A549 (cell line): Measurements from ENCODE around the gene CDC42EP4. TPM values are rescaled to one million over a fixed set of nuclear protein-coding genes. Genes with fewer than 3 reads are reported as not detected.
"Not testable (repeated sequence)": the region's sequence is repeated elsewhere in the genome, so short reads cannot be mapped to it uniquely, and the experiment has no call there.

ENCODE experiments used
- ATAC-seq, 2 experiments: fragments of 200-7000 bp in 1 of 2; fragments of >200 bp in 1 of 2; cut with Nextera tagmentation in 1 of 2; cut with Tn5 transposase in 1 of 2; 3 replicates each; pipeline versions ENCODE4 v1.8.0 to v1.9.1; 2018 to 2020; ENCODE audit warnings: mild to moderate bottlenecking in 1 of 2, moderate library complexity in 1 of 2
- CTCF ChIA-PET: fragments of 300-600 bp; sonication (Branson Sonifier 250); formaldehyde crosslinking; extraction: SDS; loops from one replicate; lab custom pipeline; 2021; ENCODE audit warnings: antibody characterized with exemption, inconsistent platforms; lab: Yijun Ruan, JAX
- POLR2A ChIA-PET: fragments of 350-600 bp; formaldehyde crosslinking; extraction: SDS; loops from one replicate; lab custom pipeline; 2021; ENCODE audit warnings: antibody characterized with exemption, inconsistent platforms; lab: Yijun Ruan, JAX
- DNase-seq, 2 experiments: peaks; one replicate each; pipeline versions ENCODE4 v3.0.0 to v3.0.0-alpha.2; 2011 to 2016; ENCODE audit warnings: low read depth in 1 of 2, low spot score in 1 of 2
- FAIRE-seq: peaks from 2 replicates; lab custom pipeline; 2011; peaks lifted over from hg19 to GRCh38; lab: Jason Lieb, UNC
- H3K27ac ChIP-seq, 2 experiments: fragments of >200 bp; sonication (Bioruptor Twin); formaldehyde crosslinking; 3 replicates each; pipeline ENCODE4 v1.5.1; 2016 to 2017
- H3K4me1 ChIP-seq: fragments of >200 bp; sonication (Bioruptor Twin); formaldehyde crosslinking; 3 replicates; pipeline ENCODE4 v1.6.1; 2016
- H3K4me2 ChIP-seq: fragments of >200 bp; sonication (Bioruptor Twin); formaldehyde crosslinking; 3 replicates; pipeline ENCODE4 v1.6.1; 2016
- H3K4me3 ChIP-seq: fragments of >200 bp; sonication (Bioruptor Twin); formaldehyde crosslinking; 3 replicates; pipeline ENCODE4 v1.5.1; 2016
- H3K9me3 ChIP-seq: fragments of >200 bp; sonication (Bioruptor Twin); formaldehyde crosslinking; 3 replicates; pipeline ENCODE4 v1.6.1; 2016
- CHD2 ChIP-seq: fragments of 150-350 bp; IDR thresholded peaks from 2 replicates; pipeline ENCODE4 v1.6.1; 2014; ENCODE audit warnings: low read length; ENCODE audit not compliant: partially characterized antibody
- CHD4 ChIP-seq: fragments of 200-600 bp; sonication (generic); IDR thresholded peaks from 2 replicates; pipeline ENCODE4 v1.6.1; 2016; ENCODE audit warnings: antibody characterized with exemption, mild to moderate bottlenecking, borderline replicate concordance
- EHF ChIP-seq: fragments of 250-450 bp; sonication (Bioruptor Pico); IDR thresholded peaks from 2 replicates; pipeline ENCODE4 v1.5.0; 2020; ENCODE audit warnings: mild to moderate bottlenecking
- EHMT2 ChIP-seq: fragments of 200-600 bp; sonication (generic); IDR thresholded peaks from 2 replicates; pipeline ENCODE4 v1.6.1; 2016; ENCODE audit warnings: antibody characterized with exemption, low read depth, mild to moderate bottlenecking, moderate library complexity
- EP300 ChIP-seq, 2 experiments: fragments of >200 bp; sonication (Bioruptor Twin); formaldehyde crosslinking; IDR thresholded peaks; 2 replicates in 1 of 2; 3 replicates in 1 of 2; pipeline ENCODE4 v1.6.1; 2016 to 2017
- FOSB ChIP-seq: fragments of 250-450 bp; sonication (Bioruptor Pico); IDR thresholded peaks from 2 replicates; pipeline ENCODE4 v1.5.0; 2020; ENCODE audit warnings: mild to moderate bottlenecking, moderate library complexity
- KDM1A ChIP-seq: fragments of 200-600 bp; sonication (generic); IDR thresholded peaks from 2 replicates; pipeline ENCODE4 v1.6.1; 2016; ENCODE audit warnings: low read depth, mild to moderate bottlenecking
- KDM5A ChIP-seq: fragments of 200-600 bp; sonication (generic); IDR thresholded peaks from 2 replicates; pipeline ENCODE4 v1.6.1; 2016; ENCODE audit warnings: antibody characterized with exemption, mild to moderate bottlenecking
- NFE2L2 ChIP-seq: fragments of 150-350 bp; conservative IDR thresholded peaks from 2 replicates; pipeline ENCODE4 v1.6.1; 2014; ENCODE audit warnings: low read length
- NR3C1 ChIP-seq: fragments of >200 bp; sonication (Bioruptor Twin); formaldehyde crosslinking; IDR thresholded peaks from 3 replicates; pipeline ENCODE4 v1.6.1; 2017
- PHF8 ChIP-seq: fragments of 200-600 bp; sonication (generic); IDR thresholded peaks from 2 replicates; pipeline ENCODE4 v1.6.1; 2016; ENCODE audit warnings: low read depth, mild to moderate bottlenecking, antibody characterized with exemption, moderate library complexity, borderline replicate concordance
- POLR2AphosphoS2 ChIP-seq: conservative IDR thresholded peaks from 2 replicates; pipeline ENCODE4 v1.6.1; 2012; ENCODE audit warnings: low read length, improper control_type of control experiment, inconsistent platforms
- RAD21 ChIP-seq, 2 experiments: fragments of >200 bp in 1 of 2; sonication (Bioruptor Twin) in 1 of 2; formaldehyde crosslinking in 1 of 2; IDR thresholded peaks in 1 of 2; conservative IDR thresholded peaks in 1 of 2; 2 replicates in 1 of 2; 3 replicates in 1 of 2; pipeline ENCODE4 v1.6.1; 2012 to 2018; ENCODE audit warnings: inconsistent platforms in 1 of 2
- RFX5 ChIP-seq: fragments of 450-650 bp; IDR thresholded peaks from 2 replicates; pipeline ENCODE4 v1.7.1; 2014; ENCODE audit warnings: antibody characterized with exemption, mild to moderate bottlenecking, moderate library complexity
- SREBF2 ChIP-seq: fragments of 450-650 bp; IDR thresholded peaks from 2 replicates; pipeline ENCODE4 v1.6.1; 2014; ENCODE audit warnings: mild to moderate bottlenecking, moderate library complexity
- TP53 ChIP-seq: fragments of 250-450 bp; sonication (Bioruptor Pico); IDR thresholded peaks from 2 replicates; pipeline ENCODE4 v1.5.0; 2021; ENCODE audit warnings: mild to moderate bottlenecking, moderate library complexity
- ZNF302 ChIP-seq: fragments of 250-450 bp; sonication (Bioruptor Pico); IDR thresholded peaks from 2 replicates; pipeline ENCODE4 v1.9.0; 2021; ENCODE audit warnings: inconsistent platforms, mild to moderate bottlenecking, moderate library complexity
- WGBS: methylation state at CpG from one replicate; pipeline ENCODE4 v1.1.6; 2017; ENCODE audit errors: missing lambda C conversion rate; 5-methylcytosine and 5-hydroxymethylcytosine counted together
- polyA plus RNA-seq, 4 experiments: library from polyadenylated mRNA; depleted of rRNA in 3 of 4; stranded (reverse); fragments of >200 nt; fragmentation: RNase III in 1 of 4; extraction: RNeasy Plus Mini Kit Qiagen cat#74134 plus additional on column Dnase treatment in 1 of 4; gene quantifications; 2 replicates in 3 of 4; 3 replicates in 1 of 4; pipeline ENCODE4 v1.2.3, GENCODE V29; 2011 to 2017
- TF ChIP-seq, protein P1 (sequence below): fragments of >200 bp; sonication (Bioruptor Twin); formaldehyde crosslinking; IDR thresholded peaks from 3 replicates; pipeline ENCODE4 v1.5.1; 2016
- TF ChIP-seq, protein P2 (sequence below): IDR thresholded peaks from 2 replicates; pipeline ENCODE4 v1.6.1; 2012
- TF ChIP-seq, protein P3 (sequence below): fragments of 450-650 bp; IDR thresholded peaks from 2 replicates; pipeline ENCODE4 v1.6.1; 2014; ENCODE audit warnings: antibody characterized with exemption
- TF ChIP-seq, protein P4 (sequence below): fragments of 250-450 bp; sonication (Bioruptor Pico); IDR thresholded peaks from 2 replicates; pipeline ENCODE4 v1.5.0; 2021; ENCODE audit warnings: mild to moderate bottlenecking, moderate library complexity, borderline replicate concordance

CDC42EP4 gene
- polyA plus RNA-seq, 2 of the 4 experiments (the other 2 are of a cell fraction) = 33.8 to 65.7 TPM

DNA sequence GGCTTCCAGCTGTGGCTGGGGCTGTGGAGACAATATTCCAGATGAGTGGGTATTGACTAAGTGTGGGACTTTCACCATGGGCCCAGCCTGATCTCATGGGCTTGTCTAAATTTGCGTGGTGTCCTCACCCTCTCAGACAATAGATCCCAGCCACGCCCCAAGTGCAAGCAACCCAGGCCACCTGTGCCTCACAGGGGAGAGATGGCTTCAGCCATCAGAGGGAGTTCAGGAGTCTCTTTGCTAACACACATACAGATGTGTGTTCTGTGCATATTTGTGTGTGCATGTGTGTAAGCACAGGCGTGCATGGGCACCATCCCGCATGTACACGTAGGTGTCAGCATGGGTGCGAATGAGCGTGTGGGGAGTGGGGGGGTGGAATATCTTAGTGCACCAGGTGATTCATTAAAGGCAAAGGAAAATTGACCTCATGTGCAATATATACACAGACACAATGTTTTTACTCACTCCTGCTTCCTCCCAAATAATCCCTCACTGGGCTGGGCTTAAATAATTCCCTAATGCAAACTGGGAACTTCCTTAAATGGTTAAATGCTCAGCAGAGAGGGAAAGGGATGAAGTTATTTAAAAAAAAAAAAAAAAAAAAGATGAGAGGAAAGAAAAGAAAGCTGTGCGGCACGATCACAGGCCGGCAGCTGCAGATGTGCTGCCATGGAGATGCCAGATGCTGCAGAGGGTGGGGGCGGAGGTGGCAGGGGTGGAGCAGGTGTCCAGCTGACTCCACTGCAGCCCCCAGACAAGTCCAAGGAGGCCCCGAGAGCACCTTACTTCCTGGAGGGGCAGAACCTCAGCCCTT, 24.0 kb upstream of the CDC42EP4 start:
- TF ChIP-seq CHD2 (no peak), POLR2AphosphoS2 (no peak), NR3C1 (no peak)
- peaks cover 32% of the 10 kb centered on the region for H3K4me1 ChIP-seq
- ATAC-seq (no peak), FAIRE-seq (no peak), DNase-seq (peak in 1 of 2 experiments; percentile 28)
- ChIA-PET CTCF (interaction anchor here (0.7 to 3.0 kb wide), 3 partner anchors 14 to 34 kb away, joined by 3 to 15 read pairs (median 4); no protein-coding TSS in a partner anchor), POLR2A (interaction anchor here (0.6 to 0.9 kb wide), 3 partner anchors 8 to 28 kb away, joined by 3 to 7 read pairs (median 3); no protein-coding TSS in a partner anchor)
- H3K4me2 ChIP-seq = no peak overlapping the region
- no peaks in the 10 kb centered on the region for H3K9me3 ChIP-seq
- no peak overlapping the region for H3K4me3 ChIP-seq
- 78% methylated on average over 12 of the region's 12 CpGs for WGBS
- H3K27ac ChIP-seq = peak overlapping the region in 1 of 2 experiments; percentile 93; a peak in 3 of 6 replicates

DNA sequence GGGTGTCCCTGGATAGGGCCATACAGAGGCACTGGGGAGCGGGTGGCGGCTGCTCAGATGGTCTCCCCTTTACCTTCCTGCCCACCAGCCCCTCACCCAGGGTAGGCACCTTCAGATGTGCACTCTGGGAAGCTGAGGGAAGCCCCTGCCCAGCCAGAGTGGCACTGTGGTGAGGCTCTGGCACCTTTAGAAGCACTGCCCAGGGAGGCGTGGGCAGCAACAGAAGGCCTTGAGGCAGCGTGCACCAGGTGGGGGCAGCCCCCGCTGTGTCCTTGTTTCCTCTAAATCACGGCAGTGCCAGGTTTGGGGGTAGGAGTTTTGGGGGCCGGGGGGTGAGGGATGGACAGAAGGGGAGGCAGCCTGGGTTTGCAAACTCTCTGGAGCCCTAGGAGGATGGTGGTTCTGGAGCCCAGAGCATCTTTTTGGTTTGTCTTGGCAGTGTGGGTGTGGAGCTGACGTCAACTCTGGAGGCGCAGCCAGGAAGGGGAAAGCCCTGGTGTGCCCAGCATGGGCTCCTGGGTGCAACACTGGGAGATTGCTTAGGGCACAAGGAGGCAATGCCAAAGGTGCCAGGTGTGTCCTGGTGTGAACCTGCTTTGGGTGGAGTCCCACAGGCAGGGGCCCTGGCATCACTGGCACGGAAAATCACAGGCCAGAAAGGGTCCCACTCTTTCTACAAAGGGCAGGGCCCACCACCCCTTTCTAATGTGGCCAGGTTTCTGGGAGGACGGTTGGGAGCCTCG, 23.1 kb upstream of the CDC42EP4 start:
- Histone ChIP-seq H3K4me3 (no peak overlapping the region), H3K4me2 (no peak overlapping the region), H3K27ac (peak overlapping the region in 1 of 2 experiments; percentile 34; a peak in 3 of 6 replicates), H3K4me1 (peaks cover 24% of the 10 kb centered on the region), H3K9me3 (no peaks in the 10 kb centered on the region)
- TF ChIP-seq NFE2L2 (no peak), KDM1A (no peak)
- WGBS = 67% methylated on average over 7 of the region's 12 CpGs
- POLR2A ChIA-PET = no interaction called here
- FAIRE-seq (no peak), DNase-seq (no peak), ATAC-seq (no peak)
- CTCF ChIA-PET = interaction anchor here (0.9 kb wide), 1 partner anchor 13 kb away, joined by 3 read pairs; no protein-coding TSS in a partner anchor

DNA sequence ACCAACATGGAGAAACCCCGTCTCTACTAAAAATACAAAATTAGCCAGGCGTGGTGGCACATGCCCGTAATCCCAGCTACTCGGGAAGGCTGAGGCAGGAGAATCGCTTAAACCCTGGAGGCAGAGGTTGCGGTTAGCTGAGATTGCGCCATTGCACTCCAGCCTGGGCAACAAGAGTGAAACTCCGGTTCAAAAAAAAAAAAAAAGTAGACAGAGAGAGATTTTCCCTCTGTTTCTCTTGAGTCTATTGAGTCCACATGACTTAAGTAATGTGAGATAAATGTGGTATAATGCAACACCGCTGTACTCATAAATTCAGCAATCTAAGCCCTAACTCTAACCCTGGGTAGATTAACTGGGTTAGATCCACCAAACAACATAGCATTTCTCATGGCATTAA, 21.6 kb upstream of the CDC42EP4 start:
- CTCF ChIA-PET = interaction anchor here (0.6 to 2.4 kb wide), 5 partner anchors 14 to 1625 kb away, joined by 3 to 9 read pairs (median 5); no protein-coding TSS in a partner anchor
- H3K4me1 ChIP-seq = peaks cover 16% of the 10 kb centered on the region; the same call in 1 of the 3 replicates
- WGBS = 94% methylated on average over 9 of the region's 9 CpGs
- H3K9me3 ChIP-seq, H3K27ac ChIP-seq, H3K4me3 ChIP-seq, ATAC-seq, POLR2A ChIA-PET, DNase-seq, H3K4me2 ChIP-seq, FAIRE-seq: not testable (repeated sequence)

DNA sequence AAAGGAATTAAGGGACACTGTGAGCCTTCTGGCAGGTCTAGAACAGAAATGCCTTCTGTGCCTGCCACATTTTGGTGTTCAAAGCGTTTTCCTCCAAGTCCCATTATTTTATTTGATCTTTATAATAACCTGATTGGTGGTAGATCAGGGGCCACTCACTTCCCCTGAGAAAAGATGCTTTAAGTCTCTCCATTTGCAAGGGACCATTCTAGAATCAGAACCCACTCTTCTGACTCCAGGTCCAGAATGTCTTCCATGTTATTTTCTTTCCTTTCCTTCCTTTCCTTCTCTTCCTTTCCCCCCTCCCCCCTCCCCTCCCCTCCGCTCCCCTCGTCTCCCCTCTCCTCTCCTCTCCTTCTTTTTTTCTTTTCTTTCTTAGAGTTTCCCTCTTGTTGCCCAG, 19.3 kb upstream of the CDC42EP4 start:
- ChIA-PET CTCF (interaction anchor here (1.2 to 1.7 kb wide), 5 partner anchors 13 to 846 kb away, joined by 3 to 9 read pairs (median 4); partner anchors contain the start of gene CDC42EP4), POLR2A (no interaction called here)
- FAIRE-seq (no peak), ATAC-seq (no peak), DNase-seq (no peak)
- Histone ChIP-seq H3K4me3 (no peak overlapping the region), H3K9me3 (no peaks in the 10 kb centered on the region), H3K4me2 (no peak overlapping the region), H3K27ac (no peak overlapping the region), H3K4me1 (peaks cover 9% of the 10 kb centered on the region; the same call in 1 of the 3 replicates)
- TF ChIP-seq SREBF2 (no peak), ZNF302 (CRISPR knock-in tag) (no peak), EP300 (IDR thresholded peaks at IDR 0.05) (no peak), KDM5A (no peak), FOSB (CRISPR knock-in tag) (no peak), PHF8 (no peak), RFX5 (no peak), RAD21 (conservative IDR thresholded peaks at IDR 0.05 in 1 of 2, IDR thresholded peaks at IDR 0.05 in 1 of 2) (no peak), EHMT2 (no peak), KDM1A (no peak), EHF (CRISPR knock-in tag) (no peak), CHD4 (no peak), CHD2 (no peak), TP53 (no peak)
- TF ChIP-seq, protein P1, sequence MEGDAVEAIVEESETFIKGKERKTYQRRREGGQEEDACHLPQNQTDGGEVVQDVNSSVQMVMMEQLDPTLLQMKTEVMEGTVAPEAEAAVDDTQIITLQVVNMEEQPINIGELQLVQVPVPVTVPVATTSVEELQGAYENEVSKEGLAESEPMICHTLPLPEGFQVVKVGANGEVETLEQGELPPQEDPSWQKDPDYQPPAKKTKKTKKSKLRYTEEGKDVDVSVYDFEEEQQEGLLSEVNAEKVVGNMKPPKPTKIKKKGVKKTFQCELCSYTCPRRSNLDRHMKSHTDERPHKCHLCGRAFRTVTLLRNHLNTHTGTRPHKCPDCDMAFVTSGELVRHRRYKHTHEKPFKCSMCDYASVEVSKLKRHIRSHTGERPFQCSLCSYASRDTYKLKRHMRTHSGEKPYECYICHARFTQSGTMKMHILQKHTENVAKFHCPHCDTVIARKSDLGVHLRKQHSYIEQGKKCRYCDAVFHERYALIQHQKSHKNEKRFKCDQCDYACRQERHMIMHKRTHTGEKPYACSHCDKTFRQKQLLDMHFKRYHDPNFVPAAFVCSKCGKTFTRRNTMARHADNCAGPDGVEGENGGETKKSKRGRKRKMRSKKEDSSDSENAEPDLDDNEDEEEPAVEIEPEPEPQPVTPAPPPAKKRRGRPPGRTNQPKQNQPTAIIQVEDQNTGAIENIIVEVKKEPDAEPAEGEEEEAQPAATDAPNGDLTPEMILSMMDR = no peak
- TF ChIP-seq, protein P2, sequence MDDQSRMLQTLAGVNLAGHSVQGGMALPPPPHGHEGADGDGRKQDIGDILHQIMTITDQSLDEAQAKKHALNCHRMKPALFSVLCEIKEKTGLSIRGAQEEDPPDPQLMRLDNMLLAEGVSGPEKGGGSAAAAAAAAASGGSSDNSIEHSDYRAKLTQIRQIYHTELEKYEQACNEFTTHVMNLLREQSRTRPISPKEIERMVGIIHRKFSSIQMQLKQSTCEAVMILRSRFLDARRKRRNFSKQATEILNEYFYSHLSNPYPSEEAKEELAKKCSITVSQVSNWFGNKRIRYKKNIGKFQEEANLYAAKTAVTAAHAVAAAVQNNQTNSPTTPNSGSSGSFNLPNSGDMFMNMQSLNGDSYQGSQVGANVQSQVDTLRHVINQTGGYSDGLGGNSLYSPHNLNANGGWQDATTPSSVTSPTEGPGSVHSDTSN = no peak
- TF ChIP-seq, protein P3, sequence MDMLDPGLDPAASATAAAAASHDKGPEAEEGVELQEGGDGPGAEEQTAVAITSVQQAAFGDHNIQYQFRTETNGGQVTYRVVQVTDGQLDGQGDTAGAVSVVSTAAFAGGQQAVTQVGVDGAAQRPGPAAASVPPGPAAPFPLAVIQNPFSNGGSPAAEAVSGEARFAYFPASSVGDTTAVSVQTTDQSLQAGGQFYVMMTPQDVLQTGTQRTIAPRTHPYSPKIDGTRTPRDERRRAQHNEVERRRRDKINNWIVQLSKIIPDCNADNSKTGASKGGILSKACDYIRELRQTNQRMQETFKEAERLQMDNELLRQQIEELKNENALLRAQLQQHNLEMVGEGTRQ = no peak
- TF ChIP-seq, protein P4, sequence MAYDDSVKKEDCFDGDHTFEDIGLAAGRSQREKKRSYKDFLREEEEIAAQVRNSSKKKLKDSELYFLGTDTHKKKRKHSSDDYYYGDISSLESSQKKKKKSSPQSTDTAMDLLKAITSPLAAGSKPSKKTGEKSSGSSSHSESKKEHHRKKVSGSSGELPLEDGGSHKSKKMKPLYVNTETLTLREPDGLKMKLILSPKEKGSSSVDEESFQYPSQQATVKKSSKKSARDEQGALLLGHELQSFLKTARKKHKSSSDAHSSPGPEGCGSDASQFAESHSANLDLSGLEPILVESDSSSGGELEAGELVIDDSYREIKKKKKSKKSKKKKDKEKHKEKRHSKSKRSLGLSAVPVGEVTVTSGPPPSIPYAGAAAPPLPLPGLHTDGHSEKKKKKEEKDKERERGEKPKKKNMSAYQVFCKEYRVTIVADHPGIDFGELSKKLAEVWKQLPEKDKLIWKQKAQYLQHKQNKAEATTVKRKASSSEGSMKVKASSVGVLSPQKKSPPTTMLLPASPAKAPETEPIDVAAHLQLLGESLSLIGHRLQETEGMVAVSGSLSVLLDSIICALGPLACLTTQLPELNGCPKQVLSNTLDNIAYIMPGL (CRISPR knock-in tag) = no peak
- 43% methylated on average over 2 of the region's 3 CpGs for WGBS
